Karpas-422 (cell line): ENCODE measurements around the gene DPP6. TPM values are rescaled to one million over a fixed set of nuclear protein-coding genes. Genes with fewer than 3 reads are reported as not detected.

Experiments
- DNase-seq: peaks from one replicate; pipeline ENCODE4 v3.0.0-alpha.2; 2015
- H2AFZ ChIP-seq: fragments of 200-600 bp; sonication (generic); 2 replicates; pipeline ENCODE4 v1.6.1; 2014; ENCODE audit warnings: antibody characterized with exemption, low read length, mixed read lengths
- H3K27ac ChIP-seq: fragments of 200-600 bp; sonication (generic); 2 replicates; pipeline ENCODE4 v1.5.1; 2014; ENCODE audit warnings: mild to moderate bottlenecking, low read length, moderate library complexity
- H3K27me3 ChIP-seq: fragments of 200-600 bp; sonication (generic); 2 replicates; pipeline ENCODE4 v1.6.1; 2014; ENCODE audit warnings: low read length, mixed read lengths
- H3K36me3 ChIP-seq: fragments of 200-600 bp; sonication (generic); 2 replicates; pipeline ENCODE4 v1.6.1; 2014; ENCODE audit warnings: low read length, mixed read lengths; ENCODE audit not compliant: insufficient read depth
- H3K4me1 ChIP-seq: fragments of 200-600 bp; sonication (generic); 2 replicates; pipeline ENCODE4 v1.6.1; 2014; ENCODE audit warnings: mild to moderate bottlenecking, low read length, mixed read lengths
- H3K4me2 ChIP-seq: fragments of 200-600 bp; sonication (generic); 2 replicates; pipeline ENCODE4 v1.6.1; 2014; ENCODE audit warnings: low read length, low read depth, mild to moderate bottlenecking; ENCODE audit not compliant: poor library complexity, severe bottlenecking
- H3K4me3 ChIP-seq: fragments of 200-600 bp; sonication (generic); 2 replicates; pipeline ENCODE4 v1.5.1; 2014; ENCODE audit warnings: mild to moderate bottlenecking, antibody characterized with exemption, low read length, mixed read lengths
- H3K79me2 ChIP-seq: fragments of 200-600 bp; sonication (generic); 2 replicates; pipeline ENCODE4 v1.6.1; 2014; ENCODE audit warnings: mild to moderate bottlenecking, low read length, mixed read lengths
- H3K9ac ChIP-seq: fragments of 200-600 bp; sonication (generic); 2 replicates; pipeline ENCODE4 v1.6.0; 2014; ENCODE audit warnings: low read length
- H3K9me2 ChIP-seq: fragments of 200-600 bp; sonication (generic), shearing (Covaris generic); replicated peaks from 2 replicates; pipeline ENCODE4 v1.6.0; 2014; ENCODE audit warnings: mild to moderate bottlenecking, low read length, moderate library complexity; ENCODE audit not compliant: insufficient read depth
- H3K9me3 ChIP-seq: fragments of 300-700, 200-600 bp; sonication (generic); 2 replicates; pipeline ENCODE4 v1.6.1; 2014; ENCODE audit warnings: low read length, mixed read lengths
- H4K20me1 ChIP-seq: fragments of 200-600 bp; sonication (generic); 2 replicates; pipeline ENCODE4 v1.6.1; 2014; ENCODE audit warnings: mild to moderate bottlenecking, antibody characterized with exemption, low read length, low read depth; ENCODE audit not compliant: insufficient read depth
- total RNA-seq: library from RNA; depleted of rRNA; stranded (reverse); fragments of >200 nt; shearing (Covaris generic); gene quantifications from 2 replicates; pipeline ENCODE4 v1.2.3, GENCODE V29; 2014; ENCODE audit warnings: low replicate concordance

DPP6 gene
- total RNA-seq, 1 experiment from 2014 or later, result not detected

- no peak for DNase-seq
These were observed 828.3 kb downstream of the DPP6 start for GRCh38 chr7:154880513-154880912.

GRCh38 chr7:154881026-154881425 lies 828.8 kb downstream of the DPP6 start:
- no peak overlapping the region for H3K9ac ChIP-seq
- no peaks in the 10 kb centered on the region for H3K9me3 ChIP-seq
- H3K27ac ChIP-seq, result no peak overlapping the region
- no peaks in the 10 kb centered on the region for H3K79me2 ChIP-seq
- no peaks in the 10 kb centered on the region for H4K20me1 ChIP-seq
- DNase-seq, result no peak
- no peaks in the 10 kb centered on the region for H3K36me3 ChIP-seq
- no peak overlapping the region for H2AFZ ChIP-seq
- no peaks in the 10 kb centered on the region for H3K27me3 ChIP-seq
- no peak overlapping the region for H3K4me3 ChIP-seq
- H3K4me2 ChIP-seq, result no peak overlapping the region
- no peaks in the 10 kb centered on the region for H3K9me2 ChIP-seq
- no peaks in the 10 kb centered on the region for H3K4me1 ChIP-seq

More at GRCh38 chr7:154880513-154880912, 828.3 kb downstream of the DPP6 start:
- H3K9me3 ChIP-seq, result no peaks in the 10 kb centered on the region
- no peak overlapping the region for H3K9ac ChIP-seq
- no peaks in the 10 kb centered on the region for H3K36me3 ChIP-seq
- no peak overlapping the region for H2AFZ ChIP-seq
- no peak overlapping the region for H3K27ac ChIP-seq
- no peaks in the 10 kb centered on the region for H4K20me1 ChIP-seq
- H3K4me1 ChIP-seq, result no peaks in the 10 kb centered on the region
- no peaks in the 10 kb centered on the region for H3K27me3 ChIP-seq
- H3K79me2 ChIP-seq, result no peaks in the 10 kb centered on the region
- no peak overlapping the region for H3K4me2 ChIP-seq
- no peak overlapping the region for H3K4me3 ChIP-seq
- no peaks in the 10 kb centered on the region for H3K9me2 ChIP-seq

GRCh38 chr7:154881526-154881925 lies 829.3 kb downstream of the DPP6 start:
- no peak overlapping the region for H3K4me2 ChIP-seq
- H2AFZ ChIP-seq, result no peak overlapping the region
- no peaks in the 10 kb centered on the region for H3K4me1 ChIP-seq
- H3K4me3 ChIP-seq, result no peak overlapping the region
- H3K9me3 ChIP-seq, result no peaks in the 10 kb centered on the region
- H4K20me1 ChIP-seq, result no peaks in the 10 kb centered on the region
- no peak for DNase-seq
- no peaks in the 10 kb centered on the region for H3K36me3 ChIP-seq
- H3K79me2 ChIP-seq, result no peaks in the 10 kb centered on the region
- no peaks in the 10 kb centered on the region for H3K27me3 ChIP-seq
- H3K27ac ChIP-seq, result no peak overlapping the region
- no peak overlapping the region for H3K9ac ChIP-seq
- H3K9me2 ChIP-seq, result no peaks in the 10 kb centered on the region

GRCh38 chr7:154882931-154883474 lies 830.8 kb downstream of the DPP6 start:
- no peaks in the 10 kb centered on the region for H3K9me3 ChIP-seq
- H3K27ac ChIP-seq, result no peak overlapping the region
- no peaks in the 10 kb centered on the region for H3K36me3 ChIP-seq
- H3K4me2 ChIP-seq, result no peak overlapping the region
- no peaks in the 10 kb centered on the region for H4K20me1 ChIP-seq
- H3K9ac ChIP-seq, result no peak overlapping the region
- H3K9me2 ChIP-seq, result no peaks in the 10 kb centered on the region
- H3K79me2 ChIP-seq, result no peaks in the 10 kb centered on the region
- no peak overlapping the region for H3K4me3 ChIP-seq
- no peak for DNase-seq
- H2AFZ ChIP-seq, result no peak overlapping the region
- no peaks in the 10 kb centered on the region for H3K27me3 ChIP-seq
- H3K4me1 ChIP-seq, result no peaks in the 10 kb centered on the region

- no peaks in the 10 kb centered on the region for H3K79me2 ChIP-seq
- DNase-seq, result no peak
These were observed 832.2 kb downstream of the DPP6 start for GRCh38 chr7:154884348-154884920.

GRCh38 chr7:154886591-154886990 lies 834.4 kb downstream of the DPP6 start:
- H3K9me2 ChIP-seq, result no peaks in the 10 kb centered on the region
- H3K4me2 ChIP-seq, result no peak overlapping the region
- H3K27ac ChIP-seq, result no peak overlapping the region
- DNase-seq, result no peak
- H3K36me3 ChIP-seq, result no peaks in the 10 kb centered on the region
- no peaks in the 10 kb centered on the region for H3K79me2 ChIP-seq
- H3K27me3 ChIP-seq, result no peaks in the 10 kb centered on the region
- H2AFZ ChIP-seq, result no peak overlapping the region
- no peak overlapping the region for H3K4me3 ChIP-seq
- no peak overlapping the region for H3K9ac ChIP-seq
- no peaks in the 10 kb centered on the region for H3K9me3 ChIP-seq
- H3K4me1 ChIP-seq, result no peaks in the 10 kb centered on the region
- H4K20me1 ChIP-seq, result no peaks in the 10 kb centered on the region

More at GRCh38 chr7:154884348-154884920, 832.2 kb downstream of the DPP6 start:
- Histone ChIP-seq H4K20me1 (no peaks in the 10 kb centered on the region), H3K9me2 (no peaks in the 10 kb centered on the region), H3K9me3 (no peaks in the 10 kb centered on the region), H3K27ac (no peak overlapping the region), H3K4me3 (no peak overlapping the region), H3K9ac (no peak overlapping the region), H3K27me3 (no peaks in the 10 kb centered on the region), H3K36me3 (no peaks in the 10 kb centered on the region), H3K4me1 (no peaks in the 10 kb centered on the region), H2AFZ (no peak overlapping the region), H3K4me2 (no peak overlapping the region)

- Histone ChIP-seq H3K4me2 (no peak overlapping the region), H3K9me2 (no peaks in the 10 kb centered on the region)
These were observed 836.5 kb downstream of the DPP6 start for GRCh38 chr7:154888690-154889089.

GRCh38 chr7:154892459-154892858 lies 840.3 kb downstream of the DPP6 start:
- H3K36me3 ChIP-seq, result no peaks in the 10 kb centered on the region
- no peaks in the 10 kb centered on the region for H3K9me2 ChIP-seq
- no peak overlapping the region for H2AFZ ChIP-seq
- no peaks in the 10 kb centered on the region for H3K27me3 ChIP-seq
- H3K27ac ChIP-seq, result no peak overlapping the region
- DNase-seq, result no peak
- no peak overlapping the region for H3K4me3 ChIP-seq
- H3K79me2 ChIP-seq, result no peaks in the 10 kb centered on the region
- no peaks in the 10 kb centered on the region for H3K9me3 ChIP-seq
- H3K4me1 ChIP-seq, result no peaks in the 10 kb centered on the region
- H4K20me1 ChIP-seq, result no peaks in the 10 kb centered on the region
- H3K4me2 ChIP-seq, result no peak overlapping the region
- H3K9ac ChIP-seq, result no peak overlapping the region

More at GRCh38 chr7:154888690-154889089, 836.5 kb downstream of the DPP6 start:
- H3K9ac ChIP-seq, result no peak overlapping the region
- no peak overlapping the region for H2AFZ ChIP-seq
- H3K36me3 ChIP-seq, result no peaks in the 10 kb centered on the region
- no peaks in the 10 kb centered on the region for H3K79me2 ChIP-seq
- H3K9me3 ChIP-seq, result no peaks in the 10 kb centered on the region
- no peak overlapping the region for H3K27ac ChIP-seq
- no peaks in the 10 kb centered on the region for H4K20me1 ChIP-seq
- H3K4me3 ChIP-seq, result no peak overlapping the region
- no peaks in the 10 kb centered on the region for H3K4me1 ChIP-seq
- no peak for DNase-seq
- no peaks in the 10 kb centered on the region for H3K27me3 ChIP-seq
